GM21825 (cell line): ENCODE data around the gene VPS35L.
"Not testable (repeated sequence)": the region's sequence is repeated elsewhere in the genome, so short reads cannot be mapped to it uniquely, and the experiment has no call there.

Experiments used
- ATAC-seq: cut with Tn5 transposase; IDR thresholded peaks from one replicate; pipeline ENCODE4 v1.9.1; 2021; ENCODE audit warnings: mild to moderate bottlenecking, moderate library complexity; ENCODE audit not compliant: unreplicated experiment

Gene VPS35L

GRCh38 chr16:19649980-19650379 lies 94.5 kb downstream of the VPS35L start:
- ATAC-seq = no peak

- ATAC-seq = no peak
Observed at GRCh38 chr16:19654147-19654546, 98.6 kb downstream of the VPS35L start.

- ATAC-seq = no peak
Observed at GRCh38 chr16:19655242-19655777, 99.8 kb downstream of the VPS35L start.

GRCh38 chr16:19657831-19658230 lies 102.3 kb downstream of the VPS35L start:
- ATAC-seq = no peak

GRCh38 chr16:19659554-19659953 lies 104.1 kb downstream of the VPS35L start:
- ATAC-seq = no peak

- no peak for ATAC-seq
Observed at GRCh38 chr16:19660432-19660831, 104.9 kb downstream of the VPS35L start.

- ATAC-seq = no peak
Observed at GRCh38 chr16:19662351-19662750, 106.8 kb downstream of the VPS35L start.

GRCh38 chr16:19664166-19664565 lies 108.7 kb downstream of the VPS35L start:
- ATAC-seq = no peak

- ATAC-seq = not testable (repeated sequence)
Observed at GRCh38 chr16:19665313-19665712, 109.8 kb downstream of the VPS35L start.

- no peak for ATAC-seq
Observed at GRCh38 chr16:19666477-19666876, 111.0 kb downstream of the VPS35L start.

GRCh38 chr16:19672378-19672777 lies 116.9 kb downstream of the VPS35L start:
- ATAC-seq = no peak

GRCh38 chr16:19674485-19674884 lies 119.0 kb downstream of the VPS35L start:
- ATAC-seq = no peak

GRCh38 chr16:19677402-19677801 lies 121.9 kb downstream of the VPS35L start:
- no peak for ATAC-seq

GRCh38 chr16:19678804-19679203 lies 123.3 kb downstream of the VPS35L start:
- no peak for ATAC-seq

- not testable (repeated sequence) for ATAC-seq
Observed at GRCh38 chr16:19679281-19679680, 123.8 kb downstream of the VPS35L start.

- ATAC-seq = no peak
Observed at GRCh38 chr16:19680881-19681340, 125.4 kb downstream of the VPS35L start.

GRCh38 chr16:19681637-19682036 lies 126.1 kb downstream of the VPS35L start:
- no peak for ATAC-seq

GRCh38 chr16:19683453-19684236 lies 128.1 kb downstream of the VPS35L start:
- no peak for ATAC-seq

- ATAC-seq = no peak
Observed at GRCh38 chr16:19685176-19685575, 129.7 kb downstream of the VPS35L start.

- ATAC-seq = no peak
Observed at GRCh38 chr16:19687279-19687678, 131.8 kb downstream of the VPS35L start.

- no peak for ATAC-seq
Observed at GRCh38 chr16:19688396-19689024, 133.0 kb downstream of the VPS35L start.

- ATAC-seq = no peak
Observed at GRCh38 chr16:19689342-19689741, 133.8 kb downstream of the VPS35L start.
